NCI-H774 (cell line): ENCODE measurements around the gene KRTAP9-8.
"Not testable (repeated sequence)": the region's sequence is repeated elsewhere in the genome, so short reads cannot be mapped to it uniquely, and the experiment has no call there.

Source experiments
- DNase-seq: peaks from one replicate; lab custom pipeline; 2025; lab: John Stamatoyannopoulos, UW

Gene KRTAP9-8

DNA sequence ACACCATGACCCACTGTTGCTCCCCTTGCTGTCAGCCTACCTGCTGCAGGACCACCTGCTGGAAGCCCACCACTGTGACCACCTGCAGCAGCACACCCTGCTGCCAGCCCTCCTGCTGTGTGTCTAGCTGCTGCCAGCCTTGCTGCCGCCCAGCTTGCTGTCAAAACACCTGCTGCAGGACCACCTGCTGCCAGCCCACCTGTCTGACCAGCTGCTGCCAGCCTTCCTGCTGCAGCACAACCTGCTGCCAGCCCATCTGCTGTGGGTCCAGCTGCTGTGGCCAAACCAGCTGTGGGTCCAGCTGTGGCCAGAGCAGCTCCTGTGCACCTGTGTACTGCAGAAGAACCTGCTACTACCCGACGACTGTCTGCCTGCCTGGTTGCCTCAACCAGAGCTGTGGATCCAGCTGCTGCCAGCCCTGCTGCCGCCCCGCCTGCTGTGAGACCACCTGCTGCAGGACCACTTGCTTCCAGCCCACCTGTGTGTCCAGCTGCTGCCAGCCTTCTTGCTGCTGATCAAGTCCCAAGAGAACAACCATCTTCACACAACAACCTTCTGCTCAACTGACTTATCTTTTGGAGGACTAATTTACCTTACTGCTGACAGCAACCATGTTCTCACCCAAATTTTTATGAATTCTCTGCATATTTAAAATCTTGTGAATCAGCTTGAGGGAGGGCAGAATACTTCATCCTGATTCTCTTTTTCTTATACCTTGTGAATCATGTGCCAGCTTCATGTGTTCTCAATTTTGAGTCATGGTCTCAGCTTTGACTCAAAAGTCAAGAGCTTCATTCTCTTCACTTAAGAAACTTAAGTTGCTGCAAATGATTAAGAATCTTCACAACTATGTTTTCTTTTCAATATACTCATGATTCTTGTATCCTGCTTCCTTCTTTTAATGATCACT is 17.8 kb downstream of the KRTAP9-8 start, which contains the start of gene KRTAP9-9:
Gene KRTAP9-9, plus strand, starts transcription at position 4 of the 910 bp plus-strand sequence.
- not testable (repeated sequence) for DNase-seq

DNA sequence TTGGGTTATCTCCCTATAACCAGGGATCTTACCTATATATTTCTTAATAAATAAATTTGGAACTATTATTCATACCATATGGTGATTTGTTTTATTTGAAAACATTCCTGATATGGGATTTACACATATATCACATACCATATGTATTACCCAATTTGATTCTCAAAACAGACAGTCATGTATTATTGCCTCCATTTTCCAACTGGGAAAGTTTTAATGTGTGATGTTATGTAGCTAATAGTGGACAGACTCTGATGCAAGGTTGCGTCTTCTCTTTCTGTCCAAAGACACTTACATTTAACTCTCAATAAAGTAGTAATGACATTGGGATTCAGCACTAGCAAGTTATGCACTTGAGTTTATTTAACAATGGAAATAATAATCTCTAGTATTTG is 18.5 kb downstream of the KRTAP9-8 start:
- no peak for DNase-seq

DNA sequence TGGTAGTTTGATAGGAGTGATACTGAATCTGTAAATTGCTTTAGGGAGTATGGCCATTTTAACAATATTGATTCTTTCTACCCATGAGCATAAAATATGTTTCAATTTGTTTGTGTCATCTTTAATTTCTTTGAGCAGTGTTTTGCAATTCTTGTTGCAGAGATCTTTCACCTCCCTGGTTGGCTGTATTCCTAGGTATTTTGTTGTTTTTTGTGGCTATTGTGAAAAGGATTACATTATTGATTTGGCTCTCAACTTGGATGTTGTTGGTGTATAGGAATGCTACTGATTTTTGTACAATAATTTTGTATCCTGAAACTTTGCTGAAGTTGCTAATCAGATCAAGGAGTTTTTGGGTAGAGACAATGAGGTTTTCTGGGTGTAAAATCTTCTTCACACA is 20.6 kb downstream of the KRTAP9-8 start:
- no peak for DNase-seq

DNA sequence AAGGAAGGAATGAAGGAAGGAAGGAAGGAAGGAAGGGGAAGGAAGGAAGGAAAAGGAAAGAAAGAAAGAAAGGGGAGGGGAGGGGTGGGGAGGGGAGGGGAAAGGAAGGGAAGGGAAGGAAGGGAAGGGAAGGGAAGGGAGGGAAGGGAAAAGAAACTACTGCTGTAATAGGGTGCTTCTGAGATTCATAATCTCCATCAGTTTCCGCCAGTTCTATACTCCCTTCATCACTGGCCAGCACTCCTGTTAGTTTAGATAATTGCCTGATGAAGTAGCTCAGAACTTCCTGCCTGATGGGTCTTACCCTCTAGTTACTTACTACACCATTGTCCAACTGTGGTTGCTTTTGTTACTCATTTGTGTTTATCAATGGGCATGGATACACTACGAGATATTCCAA is 25.4 kb downstream of the KRTAP9-8 start:
- DNase-seq, result no peak

DNA sequence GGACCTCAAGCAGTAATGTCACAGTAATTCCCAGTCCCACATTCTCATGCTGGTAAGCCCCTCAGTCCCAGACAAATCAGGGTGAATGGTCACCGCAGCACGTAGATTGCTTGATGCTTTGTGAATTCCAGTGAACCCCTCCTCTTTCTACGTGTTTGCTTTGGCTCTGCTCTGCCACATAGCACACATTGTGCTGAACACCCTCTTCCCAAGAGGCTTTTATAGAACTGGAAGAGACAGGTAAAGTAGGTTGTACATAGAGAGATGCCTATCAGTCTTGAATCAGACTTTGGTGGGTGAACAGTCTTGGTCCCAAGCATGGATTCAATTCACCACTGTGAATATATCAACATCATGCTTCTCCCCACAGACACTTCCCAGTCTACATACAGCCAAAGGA is 26.8 kb downstream of the KRTAP9-8 start:
- no peak for DNase-seq

DNA sequence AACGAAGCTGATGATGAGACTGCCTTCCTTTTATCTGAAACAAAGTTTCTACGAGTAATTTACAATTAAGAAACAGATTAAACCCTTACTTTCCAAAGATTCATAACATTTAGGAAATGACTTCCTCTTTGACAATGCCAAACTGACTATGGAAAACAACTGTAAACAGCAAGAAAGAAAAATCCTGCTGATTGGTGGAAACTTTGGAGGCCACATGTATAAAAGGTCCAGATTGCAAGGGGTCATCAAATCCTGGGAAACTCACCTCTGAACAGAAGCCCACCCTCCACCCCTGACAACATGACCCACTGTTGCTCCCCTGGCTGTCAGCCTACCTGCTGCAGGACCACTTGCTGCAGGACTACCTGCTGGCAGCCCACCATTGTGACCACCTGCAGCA is 27.3 kb downstream of the KRTAP9-8 start, which contains the start of gene KRTAP9-6:
Gene KRTAP9-6, plus strand, starts transcription at position 301 of the 400 bp plus-strand sequence. Its CDS starts 0 bp downstream, at position 301.
- DNase-seq, result no peak

DNA sequence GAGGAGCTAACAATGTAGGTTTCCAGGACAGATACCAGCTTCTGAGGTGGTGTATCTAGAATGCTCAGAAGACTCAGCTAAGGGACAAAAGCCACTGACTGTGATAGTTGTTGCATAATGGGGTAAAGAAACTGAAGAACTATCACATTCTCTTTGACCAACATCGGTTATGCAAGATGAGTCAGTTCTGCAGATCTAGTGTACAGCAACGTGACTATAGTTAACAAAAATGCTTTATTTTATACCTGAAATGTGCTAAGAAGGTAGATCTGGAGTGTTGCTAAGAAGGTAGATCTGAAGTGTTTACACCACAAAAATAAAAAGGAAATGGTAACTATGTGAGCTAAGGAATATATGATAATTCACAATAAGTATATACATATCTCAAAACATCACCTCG is 29.9 kb downstream of the KRTAP9-8 start:
- DNase-seq, result no peak

DNA sequence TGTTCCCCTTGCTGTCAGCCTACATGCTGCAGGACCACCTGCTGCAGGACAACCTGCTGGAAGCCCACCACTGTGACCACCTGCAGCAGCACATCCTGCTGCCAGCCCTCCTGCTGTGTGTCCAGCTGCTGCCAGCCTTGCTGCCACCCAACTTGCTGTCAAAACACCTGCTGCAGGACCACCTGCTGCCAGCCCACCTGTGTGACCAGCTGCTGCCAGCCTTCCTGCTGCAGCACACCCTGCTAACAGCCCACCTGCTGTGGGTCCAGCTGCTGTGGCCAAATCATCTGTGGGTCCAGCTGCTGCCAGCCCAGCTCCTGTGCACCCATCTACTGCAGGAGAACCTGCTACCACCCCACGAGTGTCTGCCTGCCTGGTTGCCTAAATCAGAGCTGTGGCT is 33.5 kb downstream of the KRTAP9-8 start:
- not testable (repeated sequence) for DNase-seq

DNA sequence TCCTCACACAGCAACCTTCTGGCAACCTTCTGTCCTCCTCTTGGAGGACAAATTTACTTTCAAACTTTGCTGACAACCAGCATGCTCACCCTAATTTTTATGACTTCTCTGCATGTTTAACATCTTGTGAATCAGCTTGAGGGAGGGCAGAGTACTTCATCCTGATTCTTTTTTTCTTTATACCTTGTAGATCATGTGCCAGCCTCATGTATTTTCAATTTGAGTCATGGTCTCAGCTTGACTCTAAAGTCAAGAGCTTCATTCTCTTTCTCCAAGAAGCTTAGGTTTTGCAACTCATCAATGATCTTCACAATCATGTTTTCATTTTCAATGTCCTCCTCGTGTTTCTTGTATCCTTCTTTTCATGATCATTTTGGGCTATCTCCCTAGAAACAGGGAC is 34.1 kb downstream of the KRTAP9-8 start:
- no peak for DNase-seq

DNA sequence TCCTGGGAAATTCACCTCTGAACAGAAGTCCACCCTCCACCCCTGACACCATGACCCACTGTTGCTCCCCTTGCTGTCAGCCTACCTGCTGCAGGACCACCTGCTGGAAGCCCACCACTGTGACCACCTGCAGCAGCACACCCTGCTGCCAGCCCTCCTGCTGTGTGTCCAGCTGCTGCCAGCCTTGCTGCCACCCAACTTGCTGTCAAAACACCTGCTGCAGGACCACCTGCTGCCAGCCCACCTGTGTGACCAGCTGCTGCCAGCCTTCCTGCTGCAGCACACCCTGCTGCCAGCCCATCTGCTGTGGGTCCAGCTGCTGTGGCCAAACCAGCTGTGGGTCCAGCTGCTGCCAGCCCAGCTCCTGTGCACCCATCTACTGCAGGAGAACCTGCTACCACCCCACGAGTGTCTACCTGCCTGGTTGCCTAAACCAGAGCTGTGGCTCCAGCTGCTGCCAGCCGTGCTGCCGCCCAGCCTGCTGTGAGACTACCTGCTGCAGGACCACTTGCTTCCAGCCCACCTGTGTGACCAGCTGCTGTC is 37.9 kb downstream of the KRTAP9-8 start, which contains the start of gene KRTAP9-7:
Gene KRTAP9-7, plus strand, starts transcription at position 51 of the 543 bp plus-strand sequence. Its CDS starts 0 bp downstream, at position 51.
- not testable (repeated sequence) for DNase-seq

DNA sequence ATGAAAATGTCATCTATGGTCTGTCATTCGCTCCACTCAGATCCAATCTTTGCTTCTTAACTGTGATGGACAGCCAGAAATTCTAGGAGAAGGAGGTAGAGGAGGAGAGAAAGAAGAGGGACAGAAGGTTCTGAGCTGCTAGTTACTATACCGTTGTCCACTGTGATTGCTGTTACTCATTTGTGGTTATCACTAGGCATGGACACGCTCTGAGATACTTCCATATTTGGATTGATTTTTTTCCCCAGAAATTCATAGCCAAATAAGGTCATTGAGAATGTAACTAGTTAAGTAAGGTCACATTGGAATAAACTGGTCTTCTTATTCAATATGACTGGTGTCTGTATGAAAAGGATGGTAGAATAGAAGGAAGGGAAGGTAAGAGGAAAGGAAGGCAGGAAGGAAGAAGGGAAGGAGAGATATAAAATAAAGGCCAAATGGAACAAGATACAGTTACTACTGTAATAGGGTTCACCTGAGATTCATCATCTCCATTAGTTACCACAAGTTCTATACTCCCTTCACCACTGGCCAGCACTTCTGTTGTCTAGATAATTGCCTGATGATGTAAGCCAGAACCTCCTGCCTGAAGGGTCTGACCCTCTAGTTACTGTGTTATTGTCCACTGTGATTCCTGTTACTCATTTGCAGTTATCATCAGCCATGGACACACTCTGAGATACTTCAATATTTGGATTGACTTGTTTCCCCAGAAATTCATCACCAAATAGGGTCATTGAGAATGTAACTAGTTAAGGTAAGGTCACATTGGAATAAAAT is 40.6 kb downstream of the KRTAP9-8 start:
- no peak for DNase-seq

DNA sequence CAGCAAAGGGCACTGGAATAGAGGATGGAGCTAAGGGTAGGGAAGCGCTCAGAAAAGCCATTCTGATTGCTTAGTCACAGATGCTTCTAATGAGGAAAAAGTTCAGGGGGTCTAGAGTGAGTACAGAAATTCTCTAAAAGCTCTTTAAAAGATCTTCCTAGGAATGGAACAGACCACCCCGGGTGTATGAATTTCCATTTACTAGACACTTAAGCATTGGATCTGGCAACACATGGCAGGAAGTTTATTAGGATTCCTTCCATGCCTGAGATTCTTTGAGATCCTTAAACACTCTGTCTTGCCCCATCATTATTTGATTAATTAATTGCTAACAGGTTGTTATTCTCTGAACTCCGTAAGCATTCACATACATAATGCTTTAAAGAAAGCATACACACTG is 46.2 kb downstream of the KRTAP9-8 start:
- DNase-seq, result no peak

DNA sequence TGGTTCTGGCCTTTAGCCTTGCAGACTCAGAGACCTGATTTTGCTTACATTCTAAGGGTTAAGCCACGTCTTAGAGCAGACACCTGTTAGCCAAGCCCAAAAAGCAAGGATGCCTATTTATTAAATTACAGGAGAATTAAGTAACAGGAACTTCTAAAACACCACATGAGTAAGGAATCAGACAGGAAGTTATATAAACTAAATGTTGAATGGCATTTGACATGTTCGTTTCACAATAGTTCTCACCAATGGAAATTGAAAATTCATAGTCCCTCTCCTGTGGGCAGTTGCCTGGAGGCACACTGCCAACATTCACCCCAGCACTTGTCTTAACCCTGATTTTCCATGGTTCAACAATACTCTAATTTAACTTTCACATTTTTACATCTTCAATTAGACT is 46.7 kb downstream of the KRTAP9-8 start:
- DNase-seq, result no peak

DNA sequence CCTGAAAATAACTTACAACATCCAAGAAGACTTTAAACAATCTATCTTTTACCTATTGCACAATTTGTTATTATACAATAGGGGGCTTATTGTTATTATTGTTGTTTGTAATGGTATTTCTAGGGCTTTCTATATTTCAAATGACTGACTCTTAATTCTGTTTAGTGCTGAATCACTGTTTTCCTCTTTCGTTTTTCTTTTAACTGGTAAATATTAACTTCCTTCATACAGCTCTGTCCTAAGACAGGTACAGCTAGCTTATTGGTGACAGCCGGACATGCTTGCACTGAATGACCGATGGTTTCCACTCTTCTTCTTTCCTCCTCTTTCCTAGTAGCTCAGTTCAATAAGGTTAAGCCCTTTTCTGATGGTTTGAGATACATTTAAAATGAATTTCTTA is 49.3 kb downstream of the KRTAP9-8 start:
- no peak for DNase-seq
